K562 (cell line): ENCODE data around the gene TTLL4. TPM values are rescaled to one million over a fixed set of nuclear protein-coding genes. Genes with fewer than 3 reads are reported as not detected.
A peak's percentile ranks its signal among the peaks of the same experiment; 100 is the strongest.

Experiments
- ATF6 ChIP-seq: sonication (generic); formaldehyde crosslinking; IDR thresholded peaks from 2 replicates; pipeline ENCODE4 v1.4.0; 2020; ENCODE audit warnings: mild to moderate bottlenecking, missing genetic modification reagents
- MCM2 ChIP-seq: fragments of 450-650 bp; IDR thresholded peaks from 2 replicates; pipeline ENCODE4 v1.6.1; 2017; ENCODE audit warnings: low read depth, mild to moderate bottlenecking
- PCBP1 ChIP-seq: fragments of 200-400 bp; formaldehyde crosslinking; IDR thresholded peaks from 2 replicates; pipeline ENCODE4 v1.6.1; 2018; ENCODE audit warnings: mild to moderate bottlenecking, low read depth, low read length; ENCODE audit not compliant: poor library complexity, severe bottlenecking
- PTTG1 ChIP-seq: fragments of 450-650 bp; IDR thresholded peaks from 2 replicates; pipeline ENCODE4 v1.6.1; 2016; ENCODE audit warnings: low read depth, mild to moderate bottlenecking, missing genetic modification characterization, missing compliant biosample characterization
- RNF219 ChIP-seq: fragments of 250-450 bp; sonication (Bioruptor Pico); IDR thresholded peaks from 2 replicates; pipeline ENCODE4 v1.5.0; 2022; ENCODE audit warnings: mild to moderate bottlenecking
- SAFB2 ChIP-seq: fragments of 200-400 bp; formaldehyde crosslinking; IDR thresholded peaks from 2 replicates; pipeline ENCODE4 v1.6.1; 2018; ENCODE audit warnings: borderline replicate concordance, low read length, low read depth, moderate library complexity; ENCODE audit not compliant: severe bottlenecking
- SIRT6 ChIP-seq: IDR thresholded peaks from one replicate; pipeline ENCODE4 v1.6.1; 2012; ENCODE audit warnings: low read depth, mild to moderate bottlenecking, control low read depth, inconsistent platforms, low read length, moderate library complexity
- THRA ChIP-seq: fragments of 450-650 bp; IDR thresholded peaks from 2 replicates; pipeline ENCODE4 v1.6.1; 2017; ENCODE audit warnings: mild to moderate bottlenecking, moderate library complexity
- ZBTB17 ChIP-seq: fragments of 450-650 bp; formaldehyde crosslinking; IDR thresholded peaks from 2 replicates; pipeline ENCODE4 v1.4.0; 2020; ENCODE audit warnings: mild to moderate bottlenecking
- ZBTB33 ChIP-seq: sonication (generic); formaldehyde crosslinking; IDR thresholded peaks from 2 replicates; pipeline ENCODE4 v1.8.1; 2023; ENCODE audit warnings: mild to moderate bottlenecking, missing genetic modification reagents
- ZC3H4 ChIP-seq: sonication (generic); formaldehyde crosslinking; IDR thresholded peaks from 2 replicates; pipeline ENCODE4 v1.9.0; 2021; ENCODE audit warnings: missing genetic modification reagents, borderline replicate concordance
- ZNF512 ChIP-seq: IDR thresholded peaks from 2 replicates; pipeline ENCODE4 v1.6.1; 2016; ENCODE audit warnings: missing genetic modification characterization, missing compliant biosample characterization
- ZNF57 ChIP-seq: fragments of 450-650 bp; formaldehyde crosslinking; IDR thresholded peaks from 2 replicates; pipeline ENCODE4 v1.4.0; 2020; ENCODE audit warnings: mild to moderate bottlenecking, moderate library complexity
- ZNF655 ChIP-seq: fragments of 250-450 bp; sonication (Bioruptor Pico); IDR thresholded peaks from 2 replicates; pipeline ENCODE4 v1.5.0; 2021
- polyA plus RNA-seq, 8 experiments: library from polyadenylated mRNA; depleted of rRNA in 4 of 8; stranded (reverse) in 5 of 8; unstranded in 3 of 8; fragments of >200 nt; fragmentation: Nextera tagmentation in 2 of 8; fragmentation: Illumina TruSeq in 1 of 8; extraction: Ambion mirVana in 2 of 8; extraction: Trizol in 1 of 8; gene quantifications; 2 replicates each; pipeline versions ENCODE4 v1.2.1 to v1.2.3, GENCODE V29; 2011 to 2014; ENCODE audit warnings: inconsistent platforms in 1 of 8, missing spikeins in 1 of 8
- total RNA-seq, 7 experiments: library from RNA; depleted of rRNA in 6 of 7; stranded (reverse); fragments of >200 nt in 6 of 7; fragmentation: Illumina TruSeq in 2 of 7; extraction: Trizol in 2 of 7; gene quantifications; 2 replicates each; pipeline versions ENCODE4 v1.2.1 to v1.2.3, GENCODE V29; 2011 to 2021; ENCODE audit warnings: low replicate concordance in 1 of 7

The TTLL4 gene
- total and polyA plus RNA-seq, 9 of the 15 experiments (the other 6 are each of a cell fraction or from before 2014, with no cell fraction given), result 12.6 to 67.5 (median 24.5) TPM

GRCh38 chr2:218745160-218745558, 34.5 kb downstream of the TTLL4 start (continued):
- TF ChIP-seq ZBTB33 (CRISPR knock-in tag) (no peak), ZNF57 (CRISPR knock-in tag) (no peak), PCBP1 (no peak), ZNF512 (tag) (no peak), SIRT6 (no peak), ZBTB17 (CRISPR knock-in tag) (no peak), THRA (no peak), ZNF655 (no peak), PTTG1 (tag) (0 out of 2 replicates have a peak, but pooled peaks have one; percentile 23), ATF6 (CRISPR knock-in tag) (no peak), SAFB2 (no peak), ZC3H4 (no peak), MCM2 (no peak), RNF219 (CRISPR knock-in tag) (no peak)
